ENCODE results near the gene SGMS1.

Gene SGMS1

DNA sequence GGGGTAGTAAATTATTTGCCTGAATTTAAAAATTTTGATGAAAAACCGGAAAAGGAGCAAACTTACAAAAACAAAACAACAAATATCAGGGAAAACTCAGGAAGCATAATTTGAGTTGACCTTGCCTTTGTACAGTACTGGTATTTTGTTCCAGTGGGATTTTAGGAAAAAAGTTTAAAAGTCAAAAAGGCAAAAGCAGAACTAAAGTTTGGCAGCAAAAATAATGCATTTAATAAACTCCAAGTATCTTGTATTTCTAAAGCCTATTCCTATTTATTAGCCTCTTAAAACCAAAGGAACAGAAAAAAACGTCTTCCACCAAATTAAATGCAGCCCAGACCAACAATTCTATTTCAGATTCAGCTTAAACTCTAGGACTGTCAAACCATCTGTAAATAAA lies 281.8 kb downstream of the SGMS1 start:
- TF ChIP-seq, protein P1, sequence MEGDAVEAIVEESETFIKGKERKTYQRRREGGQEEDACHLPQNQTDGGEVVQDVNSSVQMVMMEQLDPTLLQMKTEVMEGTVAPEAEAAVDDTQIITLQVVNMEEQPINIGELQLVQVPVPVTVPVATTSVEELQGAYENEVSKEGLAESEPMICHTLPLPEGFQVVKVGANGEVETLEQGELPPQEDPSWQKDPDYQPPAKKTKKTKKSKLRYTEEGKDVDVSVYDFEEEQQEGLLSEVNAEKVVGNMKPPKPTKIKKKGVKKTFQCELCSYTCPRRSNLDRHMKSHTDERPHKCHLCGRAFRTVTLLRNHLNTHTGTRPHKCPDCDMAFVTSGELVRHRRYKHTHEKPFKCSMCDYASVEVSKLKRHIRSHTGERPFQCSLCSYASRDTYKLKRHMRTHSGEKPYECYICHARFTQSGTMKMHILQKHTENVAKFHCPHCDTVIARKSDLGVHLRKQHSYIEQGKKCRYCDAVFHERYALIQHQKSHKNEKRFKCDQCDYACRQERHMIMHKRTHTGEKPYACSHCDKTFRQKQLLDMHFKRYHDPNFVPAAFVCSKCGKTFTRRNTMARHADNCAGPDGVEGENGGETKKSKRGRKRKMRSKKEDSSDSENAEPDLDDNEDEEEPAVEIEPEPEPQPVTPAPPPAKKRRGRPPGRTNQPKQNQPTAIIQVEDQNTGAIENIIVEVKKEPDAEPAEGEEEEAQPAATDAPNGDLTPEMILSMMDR (IDR thresholded peaks at IDR 0.05; ENCODE audit: extremely low read depth, missing control alignments), result no peak
- DNase-seq (ENCODE audit: low spot score), result no peak

DNA sequence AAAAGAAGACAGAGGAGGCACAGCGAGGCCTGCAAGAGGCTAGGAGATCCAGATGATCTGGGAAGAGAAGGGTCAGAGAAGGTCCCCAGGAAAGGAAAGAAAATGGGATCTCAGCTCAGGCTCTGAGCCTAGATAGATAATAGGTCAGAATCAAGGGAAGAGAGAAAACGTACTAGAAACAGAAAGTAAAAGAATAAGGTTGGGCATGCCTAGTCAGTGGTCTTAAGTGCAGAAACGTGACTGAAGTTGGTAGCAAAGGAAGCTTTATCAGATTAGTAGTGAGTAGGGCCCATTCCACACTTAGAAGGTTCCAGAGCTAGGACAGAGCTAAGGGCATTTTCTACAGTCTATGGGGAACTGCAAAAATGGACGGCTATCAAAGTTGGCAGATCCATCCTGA lies 287.6 kb downstream of the SGMS1 start:
- DNase-seq (ENCODE audit: low spot score), result no peak
- TF ChIP-seq, protein P1 (IDR thresholded peaks at IDR 0.05; ENCODE audit: extremely low read depth, missing control alignments), result no peak

DNA sequence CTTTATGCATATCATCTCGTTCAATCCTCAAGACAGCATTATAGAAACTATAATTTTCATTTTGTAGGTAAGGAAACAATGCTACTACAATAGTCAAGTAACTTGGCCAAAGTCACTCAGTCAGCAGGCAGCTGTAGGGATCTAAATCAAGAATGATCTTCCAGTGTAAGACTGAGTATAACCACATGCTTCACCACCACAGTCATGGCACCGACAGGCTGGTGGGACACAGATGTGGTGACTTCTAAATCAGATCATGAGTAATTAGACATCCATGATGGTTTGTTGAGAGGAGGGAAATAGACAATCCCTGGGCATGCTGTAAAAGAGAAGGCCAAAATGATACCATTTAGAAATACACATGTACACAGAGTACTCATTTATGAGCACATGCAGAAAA lies 288.4 kb downstream of the SGMS1 start:
- no peak for DNase-seq (ENCODE audit: low spot score)
- TF ChIP-seq, protein P1 (IDR thresholded peaks at IDR 0.05; ENCODE audit: extremely low read depth, missing control alignments), result no peak

DNA sequence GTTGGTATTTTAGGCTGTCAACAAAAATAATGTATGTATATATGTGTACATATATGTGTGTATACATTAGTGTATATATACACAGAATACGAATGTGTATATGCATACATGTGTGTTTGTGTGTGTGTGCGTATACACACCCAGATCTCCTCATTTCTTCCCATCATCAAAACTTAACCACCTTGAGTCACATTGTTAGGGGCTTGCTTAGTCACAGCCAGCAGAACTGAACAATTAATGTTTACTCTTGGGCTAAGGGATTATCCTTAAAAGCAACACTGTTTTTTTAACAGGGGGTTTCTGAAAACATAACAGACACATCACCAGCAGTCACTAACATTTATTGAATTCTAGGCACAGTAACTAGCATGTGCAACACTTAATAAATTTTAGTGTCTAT lies 289.5 kb downstream of the SGMS1 start:
- TF ChIP-seq, protein P1 (IDR thresholded peaks at IDR 0.05; ENCODE audit: extremely low read depth, missing control alignments), result no peak
- no peak for DNase-seq (ENCODE audit: low spot score)

DNA sequence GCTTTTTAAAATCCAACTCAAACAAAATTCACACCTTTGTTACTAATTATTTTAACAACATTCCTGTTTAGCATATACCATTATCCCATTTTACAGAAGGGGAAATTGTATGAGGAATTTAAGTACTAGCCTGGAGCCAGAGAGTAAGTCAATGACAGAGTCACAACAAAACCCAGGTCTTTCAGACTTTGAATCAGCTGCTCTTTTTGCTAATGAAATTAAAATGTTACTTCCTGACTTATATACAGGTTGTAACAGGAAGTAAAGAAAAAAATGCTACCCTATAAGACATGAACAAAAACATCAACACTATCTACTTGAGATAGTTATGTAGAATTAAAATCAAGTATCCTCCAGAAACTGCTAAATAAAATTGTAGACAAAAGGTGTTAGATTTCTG lies 289.9 kb downstream of the SGMS1 start:
- DNase-seq (ENCODE audit: low spot score), result no peak
- TF ChIP-seq, protein P1 (IDR thresholded peaks at IDR 0.05; ENCODE audit: extremely low read depth, missing control alignments), result no peak

DNA sequence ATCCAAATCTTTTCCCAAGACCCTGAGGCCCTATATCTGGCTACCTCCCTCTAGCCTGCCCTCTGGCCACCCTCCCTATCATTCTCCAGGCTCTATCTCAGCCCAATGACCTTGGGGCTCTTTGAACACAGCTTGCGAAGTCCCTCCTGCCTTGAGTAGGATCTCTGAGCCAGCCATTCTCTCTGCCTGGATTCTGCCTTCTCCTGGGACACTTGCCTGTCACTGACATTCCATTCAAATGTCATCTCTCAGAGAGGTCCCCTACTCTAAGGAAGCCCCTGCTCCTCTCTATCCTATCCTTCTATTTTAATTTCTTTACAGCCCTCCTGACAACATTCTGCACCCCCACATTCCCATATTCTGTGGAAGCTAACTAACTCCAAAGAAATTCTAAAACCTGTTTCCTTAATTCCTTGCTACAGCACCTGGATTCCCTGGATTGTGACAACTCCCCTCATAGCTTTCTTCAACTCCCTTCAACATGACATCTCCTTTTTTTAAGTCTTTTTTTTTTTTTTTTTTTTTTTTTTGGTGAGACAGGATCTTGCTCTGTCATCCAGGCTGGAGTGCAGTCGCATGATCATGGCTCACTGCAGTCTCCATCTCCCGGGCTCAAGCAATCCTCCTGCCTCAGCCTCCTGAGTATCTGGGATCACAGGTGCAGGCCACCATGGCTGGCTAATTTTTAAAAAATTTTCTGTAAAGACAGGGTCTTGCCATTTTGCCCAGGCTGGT lies 291.5 kb downstream of the SGMS1 start:
- TF ChIP-seq, protein P1 (IDR thresholded peaks at IDR 0.05; ENCODE audit: extremely low read depth, missing control alignments), result no peak
- DNase-seq (ENCODE audit: low spot score), result no peak

DNA sequence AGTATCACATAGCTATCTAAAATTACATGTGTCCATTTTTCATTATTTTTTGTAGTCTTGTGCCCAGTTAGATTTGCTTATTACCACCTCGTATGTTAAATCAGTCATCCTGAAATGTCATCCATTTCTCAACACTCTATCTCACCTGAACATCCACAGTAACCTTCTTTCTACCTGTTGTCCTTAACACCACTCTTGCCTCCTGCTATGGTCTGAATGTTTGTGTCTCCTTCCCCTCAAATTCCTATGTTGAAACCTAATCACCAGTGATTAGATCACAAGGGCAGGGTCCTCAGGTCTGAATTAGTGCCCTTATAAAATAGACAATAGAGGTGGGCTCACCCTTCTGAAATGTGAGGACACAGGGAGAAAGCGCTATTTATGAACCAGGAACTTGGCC lies 292.3 kb downstream of the SGMS1 start:
- DNase-seq (ENCODE audit: low spot score), result no peak
- TF ChIP-seq, protein P1 (IDR thresholded peaks at IDR 0.05; ENCODE audit: extremely low read depth, missing control alignments), result no peak

All from GM20000 (cell line).